A549 (cell line): ENCODE results near the gene USP34. TPM values are rescaled to one million over a fixed set of nuclear protein-coding genes. Genes with fewer than 3 reads are reported as not detected.

ENCODE experiments used
- ATAC-seq, 2 experiments: fragments of 200-7000 bp in 1 of 2; fragments of >200 bp in 1 of 2; cut with Nextera tagmentation in 1 of 2; cut with Tn5 transposase in 1 of 2; 3 replicates each; pipeline versions ENCODE4 v1.8.0 to v1.9.1; 2018 to 2020; ENCODE audit warnings: mild to moderate bottlenecking in 1 of 2, moderate library complexity in 1 of 2
- CTCF ChIA-PET: fragments of 300-600 bp; sonication (Branson Sonifier 250); formaldehyde crosslinking; extraction: SDS; loops from one replicate; lab custom pipeline; 2021; ENCODE audit warnings: antibody characterized with exemption, inconsistent platforms; lab: Yijun Ruan, JAX
- POLR2A ChIA-PET: fragments of 350-600 bp; formaldehyde crosslinking; extraction: SDS; loops from one replicate; lab custom pipeline; 2021; ENCODE audit warnings: antibody characterized with exemption, inconsistent platforms; lab: Yijun Ruan, JAX
- DNase-seq, 2 experiments: peaks; one replicate each; pipeline versions ENCODE4 v3.0.0 to v3.0.0-alpha.2; 2011 to 2016; ENCODE audit warnings: low read depth in 1 of 2, low spot score in 1 of 2
- FAIRE-seq: peaks from 2 replicates; lab custom pipeline; 2011; peaks lifted over from hg19 to GRCh38; lab: Jason Lieb, UNC
- H3K27ac ChIP-seq, 2 experiments: fragments of >200 bp; sonication (Bioruptor Twin); formaldehyde crosslinking; 3 replicates each; pipeline ENCODE4 v1.5.1; 2016 to 2017
- H3K4me1 ChIP-seq: fragments of >200 bp; sonication (Bioruptor Twin); formaldehyde crosslinking; 3 replicates; pipeline ENCODE4 v1.6.1; 2016
- H3K4me2 ChIP-seq: fragments of >200 bp; sonication (Bioruptor Twin); formaldehyde crosslinking; 3 replicates; pipeline ENCODE4 v1.6.1; 2016
- H3K4me3 ChIP-seq: fragments of >200 bp; sonication (Bioruptor Twin); formaldehyde crosslinking; 3 replicates; pipeline ENCODE4 v1.5.1; 2016
- H3K9me3 ChIP-seq: fragments of >200 bp; sonication (Bioruptor Twin); formaldehyde crosslinking; 3 replicates; pipeline ENCODE4 v1.6.1; 2016
- CBX2 ChIP-seq: fragments of 200-600 bp; sonication (generic); IDR thresholded peaks from 2 replicates; pipeline ENCODE4 v1.6.1; 2016; ENCODE audit warnings: low read depth, mild to moderate bottlenecking, borderline replicate concordance
- CBX8 ChIP-seq: fragments of 200-600 bp; sonication (generic); IDR thresholded peaks from 2 replicates; pipeline ENCODE4 v1.6.1; 2016
- CEBPB ChIP-seq, 2 experiments: fragments of >200 bp in 1 of 2; sonication (Bioruptor Twin) in 1 of 2; formaldehyde crosslinking in 1 of 2; IDR thresholded peaks; 2 replicates each; pipeline ENCODE4 v1.6.1; 2012 to 2016
- CHD4 ChIP-seq: fragments of 200-600 bp; sonication (generic); IDR thresholded peaks from 2 replicates; pipeline ENCODE4 v1.6.1; 2016; ENCODE audit warnings: antibody characterized with exemption, mild to moderate bottlenecking, borderline replicate concordance
- FOSL2 ChIP-seq, 2 experiments: fragments of 450-650 bp in 1 of 2; fragments of >200 bp in 1 of 2; sonication (Bioruptor Twin) in 1 of 2; formaldehyde crosslinking; IDR thresholded peaks; 2 replicates each; pipeline versions ENCODE4 v1.5.0 to v1.6.1; 2016 to 2020; ENCODE audit warnings: mild to moderate bottlenecking in 1 of 2, moderate library complexity in 1 of 2
- HEYL ChIP-seq: fragments of 250-450 bp; sonication (Bioruptor Pico); IDR thresholded peaks from 2 replicates; pipeline ENCODE4 v1.8.0; 2021; ENCODE audit warnings: mild to moderate bottlenecking, moderate library complexity
- HOXB13 ChIP-seq: fragments of 250-450 bp; sonication (Bioruptor Pico); IDR thresholded peaks from 2 replicates; pipeline ENCODE4 v1.5.0; 2020; ENCODE audit warnings: low read depth, mild to moderate bottlenecking, moderate library complexity
- HOXB5 ChIP-seq: fragments of 250-450 bp; sonication (Bioruptor Pico); IDR thresholded peaks from 2 replicates; pipeline ENCODE4 v1.5.0; 2020; ENCODE audit warnings: mild to moderate bottlenecking, moderate library complexity
- JUN ChIP-seq, 2 experiments: fragments of >200 bp; sonication (Bioruptor Twin); formaldehyde crosslinking; IDR thresholded peaks; 2 replicates in 1 of 2; 3 replicates in 1 of 2; pipeline ENCODE4 v1.6.1; 2016 to 2017
- JUNB ChIP-seq: fragments of >200 bp; sonication (Bioruptor Twin); formaldehyde crosslinking; IDR thresholded peaks from 2 replicates; pipeline ENCODE4 v1.6.1; 2016
- KDM1A ChIP-seq: fragments of 200-600 bp; sonication (generic); IDR thresholded peaks from 2 replicates; pipeline ENCODE4 v1.6.1; 2016; ENCODE audit warnings: low read depth, mild to moderate bottlenecking
- MAZ ChIP-seq: fragments of 150-350 bp; IDR thresholded peaks from 2 replicates; pipeline ENCODE4 v1.6.1; 2014; ENCODE audit warnings: antibody characterized with exemption, low read depth, low read length, borderline replicate concordance
- NFE2L2 ChIP-seq: fragments of 150-350 bp; conservative IDR thresholded peaks from 2 replicates; pipeline ENCODE4 v1.6.1; 2014; ENCODE audit warnings: low read length
- PHF8 ChIP-seq: fragments of 200-600 bp; sonication (generic); IDR thresholded peaks from 2 replicates; pipeline ENCODE4 v1.6.1; 2016; ENCODE audit warnings: low read depth, mild to moderate bottlenecking, antibody characterized with exemption, moderate library complexity, borderline replicate concordance
- RAD21 ChIP-seq, 2 experiments: fragments of >200 bp in 1 of 2; sonication (Bioruptor Twin) in 1 of 2; formaldehyde crosslinking in 1 of 2; IDR thresholded peaks in 1 of 2; conservative IDR thresholded peaks in 1 of 2; 2 replicates in 1 of 2; 3 replicates in 1 of 2; pipeline ENCODE4 v1.6.1; 2012 to 2018; ENCODE audit warnings: inconsistent platforms in 1 of 2
- RCOR1 ChIP-seq: fragments of 150-350 bp; IDR thresholded peaks from 2 replicates; pipeline ENCODE4 v1.6.1; 2014; ENCODE audit warnings: antibody characterized with exemption, low read length, low read depth
- SMC3 ChIP-seq: fragments of >200 bp; sonication (Bioruptor Twin); formaldehyde crosslinking; IDR thresholded peaks from 3 replicates; pipeline ENCODE4 v1.6.1; 2018; ENCODE audit warnings: inconsistent platforms
- TP53 ChIP-seq: fragments of 250-450 bp; sonication (Bioruptor Pico); IDR thresholded peaks from 2 replicates; pipeline ENCODE4 v1.5.0; 2021; ENCODE audit warnings: mild to moderate bottlenecking, moderate library complexity
- ZFP36 ChIP-seq: fragments of 450-650 bp; IDR thresholded peaks from 2 replicates; pipeline ENCODE4 v1.6.1; 2014; ENCODE audit warnings: borderline replicate concordance; ENCODE audit not compliant: partially characterized antibody
- ZNF302 ChIP-seq: fragments of 250-450 bp; sonication (Bioruptor Pico); IDR thresholded peaks from 2 replicates; pipeline ENCODE4 v1.9.0; 2021; ENCODE audit warnings: inconsistent platforms, mild to moderate bottlenecking, moderate library complexity
- WGBS: methylation state at CpG from one replicate; pipeline ENCODE4 v1.1.6; 2017; ENCODE audit errors: missing lambda C conversion rate; 5-methylcytosine and 5-hydroxymethylcytosine counted together
- polyA plus RNA-seq, 4 experiments: library from polyadenylated mRNA; depleted of rRNA in 3 of 4; stranded (reverse); fragments of >200 nt; fragmentation: RNase III in 1 of 4; extraction: RNeasy Plus Mini Kit Qiagen cat#74134 plus additional on column Dnase treatment in 1 of 4; gene quantifications; 2 replicates in 3 of 4; 3 replicates in 1 of 4; pipeline ENCODE4 v1.2.3, GENCODE V29; 2011 to 2017
- TF ChIP-seq, protein P1 (sequence below): fragments of 450-650 bp; IDR thresholded peaks from 2 replicates; pipeline ENCODE4 v1.6.1; 2014; ENCODE audit warnings: antibody characterized with exemption
- TF ChIP-seq, protein P2 (sequence below): fragments of 250-450 bp; sonication (Bioruptor Pico); IDR thresholded peaks from 2 replicates; pipeline ENCODE4 v1.5.0; 2020; ENCODE audit warnings: low read depth, mild to moderate bottlenecking, moderate library complexity
- TF ChIP-seq, protein P3 (sequence below): IDR thresholded peaks from 2 replicates; pipeline ENCODE4 v1.6.1; 2012
- TF ChIP-seq, protein P4 (sequence below): IDR thresholded peaks from 2 replicates; pipeline ENCODE4 v1.6.1; 2012

The USP34 gene
- polyA plus RNA-seq, 2 of the 4 experiments (the other 2 are of a cell fraction) = 47.7 to 132 TPM

DNA sequence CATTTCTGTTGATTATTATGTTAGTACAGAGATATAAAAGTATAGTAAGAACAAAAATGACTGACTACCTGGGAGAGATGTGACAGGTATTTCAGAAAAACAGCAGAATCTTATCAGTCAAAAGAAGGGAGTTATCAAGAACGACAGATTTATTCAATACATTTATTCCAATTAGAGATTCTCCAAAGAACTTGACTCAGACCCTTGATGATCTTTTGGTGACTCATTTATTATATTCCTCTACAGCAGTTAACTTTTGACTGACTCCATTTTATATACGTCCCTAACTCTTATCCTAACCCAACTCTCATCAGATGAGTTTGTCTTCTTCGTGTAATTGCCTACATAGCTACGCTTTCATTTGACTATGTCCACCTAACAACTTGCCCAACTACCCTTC lies 217.8 kb downstream of the USP34 start:
- CTCF ChIA-PET = no interaction called here
- FAIRE-seq (peak; percentile 54), ATAC-seq (no peak), DNase-seq (no peak)
- TF ChIP-seq, protein P1, sequence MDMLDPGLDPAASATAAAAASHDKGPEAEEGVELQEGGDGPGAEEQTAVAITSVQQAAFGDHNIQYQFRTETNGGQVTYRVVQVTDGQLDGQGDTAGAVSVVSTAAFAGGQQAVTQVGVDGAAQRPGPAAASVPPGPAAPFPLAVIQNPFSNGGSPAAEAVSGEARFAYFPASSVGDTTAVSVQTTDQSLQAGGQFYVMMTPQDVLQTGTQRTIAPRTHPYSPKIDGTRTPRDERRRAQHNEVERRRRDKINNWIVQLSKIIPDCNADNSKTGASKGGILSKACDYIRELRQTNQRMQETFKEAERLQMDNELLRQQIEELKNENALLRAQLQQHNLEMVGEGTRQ = no peak
- TF ChIP-seq JUNB (no peak), SMC3 (no peak), NFE2L2 (no peak), CBX2 (no peak), FOSL2 (IDR thresholded peaks at IDR 0.05) (no peak), FOSL2 (CRISPR knock-in tag; IDR thresholded peaks at IDR 0.05) (no peak), HOXB13 (no peak), ZFP36 (no peak), KDM1A (no peak), CHD4 (no peak), CBX8 (no peak), TP53 (CRISPR knock-in tag) (no peak)
- TF ChIP-seq, protein P2, sequence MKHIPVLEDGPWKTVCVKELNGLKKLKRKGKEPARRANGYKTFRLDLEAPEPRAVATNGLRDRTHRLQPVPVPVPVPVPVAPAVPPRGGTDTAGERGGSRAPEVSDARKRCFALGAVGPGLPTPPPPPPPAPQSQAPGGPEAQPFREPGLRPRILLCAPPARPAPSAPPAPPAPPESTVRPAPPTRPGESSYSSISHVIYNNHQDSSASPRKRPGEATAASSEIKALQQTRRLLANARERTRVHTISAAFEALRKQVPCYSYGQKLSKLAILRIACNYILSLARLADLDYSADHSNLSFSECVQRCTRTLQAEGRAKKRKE (CRISPR knock-in tag) = no peak
- TF ChIP-seq, protein P3, sequence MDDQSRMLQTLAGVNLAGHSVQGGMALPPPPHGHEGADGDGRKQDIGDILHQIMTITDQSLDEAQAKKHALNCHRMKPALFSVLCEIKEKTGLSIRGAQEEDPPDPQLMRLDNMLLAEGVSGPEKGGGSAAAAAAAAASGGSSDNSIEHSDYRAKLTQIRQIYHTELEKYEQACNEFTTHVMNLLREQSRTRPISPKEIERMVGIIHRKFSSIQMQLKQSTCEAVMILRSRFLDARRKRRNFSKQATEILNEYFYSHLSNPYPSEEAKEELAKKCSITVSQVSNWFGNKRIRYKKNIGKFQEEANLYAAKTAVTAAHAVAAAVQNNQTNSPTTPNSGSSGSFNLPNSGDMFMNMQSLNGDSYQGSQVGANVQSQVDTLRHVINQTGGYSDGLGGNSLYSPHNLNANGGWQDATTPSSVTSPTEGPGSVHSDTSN = no peak
- H3K27ac ChIP-seq = no peak overlapping the region
- H3K4me2 ChIP-seq = no peak overlapping the region
- POLR2A ChIA-PET = interaction anchor here (0.6 kb wide), 1 partner anchor 15 kb away, joined by 5 read pairs; no protein-coding TSS in a partner anchor
- H3K4me3 ChIP-seq = no peak overlapping the region
- H3K9me3 ChIP-seq = no peaks in the 10 kb centered on the region
- 82% methylated on average over 4 of the region's 4 CpGs for WGBS
- peaks cover 16% of the 10 kb centered on the region for H3K4me1 ChIP-seq

DNA sequence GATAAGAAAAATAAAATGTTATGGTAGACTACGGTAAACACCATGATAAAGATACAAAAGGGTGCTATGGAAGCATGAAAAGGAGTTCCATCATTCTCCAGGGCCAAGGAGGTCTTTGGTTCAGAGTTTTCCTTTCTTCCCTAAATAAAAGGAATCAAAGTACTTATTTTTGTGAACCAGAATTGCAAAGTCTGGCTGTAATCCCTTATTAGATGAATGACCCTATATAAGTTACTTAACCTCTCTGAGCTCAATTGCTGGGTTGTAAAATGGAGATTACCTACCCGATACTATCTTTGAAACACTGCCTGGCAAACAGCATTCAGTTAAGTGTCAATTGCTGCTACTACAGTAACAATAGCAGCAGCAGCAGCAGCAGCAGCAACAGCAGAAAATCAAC lies 218.9 kb downstream of the USP34 start:
- DNase-seq (no peak), ATAC-seq (no peak), FAIRE-seq (no peak)
- Histone ChIP-seq H3K9me3 (no peaks in the 10 kb centered on the region), H3K4me3 (no peak overlapping the region), H3K27ac (no peak overlapping the region), H3K4me1 (peaks cover 16% of the 10 kb centered on the region), H3K4me2 (no peak overlapping the region)
- 96% methylated on average over 2 of the region's 2 CpGs for WGBS
- ChIA-PET POLR2A (no interaction called here), CTCF (no interaction called here)
- no peak for TF ChIP-seq HEYL (CRISPR knock-in tag)
- TF ChIP-seq CHD4 = no peak
- no peak for TF ChIP-seq ZNF302 (CRISPR knock-in tag)
- no peak for TF ChIP-seq HOXB5 (CRISPR knock-in tag)
- TF ChIP-seq RAD21 (conservative IDR thresholded peaks at IDR 0.05 in 1 of 2, IDR thresholded peaks at IDR 0.05 in 1 of 2) = no peak
- no peak for TF ChIP-seq JUN (IDR thresholded peaks at IDR 0.05)
- no peak for TF ChIP-seq CBX2
- TF ChIP-seq ZFP36 = no peak
- TF ChIP-seq MAZ = no peak
- TF ChIP-seq, protein P4, sequence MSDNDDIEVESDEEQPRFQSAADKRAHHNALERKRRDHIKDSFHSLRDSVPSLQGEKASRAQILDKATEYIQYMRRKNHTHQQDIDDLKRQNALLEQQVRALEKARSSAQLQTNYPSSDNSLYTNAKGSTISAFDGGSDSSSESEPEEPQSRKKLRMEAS = no peak
- TF ChIP-seq, protein P2 (CRISPR knock-in tag) = no peak
- TF ChIP-seq, protein P1 = no peak
- TF ChIP-seq, protein P3 = no peak
- TF ChIP-seq RCOR1 = no peak
- no peak for TF ChIP-seq CBX8
- no peak for TF ChIP-seq CEBPB (IDR thresholded peaks at IDR 0.05)
- no peak for TF ChIP-seq HOXB13
- no peak for TF ChIP-seq PHF8
